GM18873 (cell line): ENCODE results near the gene L3MBTL1.

ENCODE experiments used
- ATAC-seq: cut with Tn5 transposase; IDR thresholded peaks from one replicate; pipeline ENCODE4 v1.9.1; 2021; ENCODE audit warnings: mild to moderate bottlenecking, moderate library complexity, moderate number of reproducible peaks; ENCODE audit not compliant: unreplicated experiment, low FRiP score

The L3MBTL1 gene

GRCh38 chr20:43554369-43554768, 46.9 kb downstream of the L3MBTL1 start:
- ATAC-seq = no peak

DNA sequence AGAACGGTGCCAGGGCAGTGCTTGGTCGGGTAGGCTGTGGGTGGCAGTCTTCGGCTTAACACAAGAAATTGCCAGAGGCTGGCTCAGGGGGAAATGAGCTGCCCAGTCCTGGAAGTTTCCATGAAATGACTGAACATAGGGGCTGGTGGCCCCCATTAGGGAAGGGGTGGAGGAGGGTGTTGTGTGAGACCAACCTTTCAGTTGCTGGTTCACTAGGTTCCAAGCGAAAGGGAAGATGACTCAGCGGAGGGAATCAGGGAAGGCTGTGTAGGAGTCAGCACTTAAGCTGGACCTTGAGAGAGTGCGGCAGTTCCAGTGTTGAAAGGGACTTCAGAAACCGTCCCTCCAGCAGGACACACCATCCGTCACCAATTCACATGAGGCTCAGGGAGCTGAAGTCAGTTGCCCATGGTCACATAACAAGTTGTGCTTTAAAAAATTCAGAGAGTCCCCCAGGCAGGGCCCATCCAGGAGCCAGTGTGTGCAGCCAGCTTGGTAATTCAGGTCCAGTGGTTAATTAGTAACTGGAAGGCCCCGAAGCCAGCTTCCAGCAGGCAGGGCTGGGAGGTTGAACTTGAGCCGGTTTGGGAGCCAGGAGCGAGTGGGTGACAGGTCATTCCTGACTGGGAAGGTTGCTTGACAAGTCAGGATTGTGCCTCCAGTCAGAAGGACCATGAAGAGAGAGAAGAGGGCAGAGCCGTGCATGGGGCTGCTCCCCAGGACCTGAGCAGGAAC, 51.1 kb downstream of the L3MBTL1 start, which contains the start of gene SGK2:
Gene SGK2 (plus strand): TSS at position 616 of the 735 bp plus-strand sequence. CDS start 7,469 bp downstream, outside the sequence.
- no peak for ATAC-seq

DNA sequence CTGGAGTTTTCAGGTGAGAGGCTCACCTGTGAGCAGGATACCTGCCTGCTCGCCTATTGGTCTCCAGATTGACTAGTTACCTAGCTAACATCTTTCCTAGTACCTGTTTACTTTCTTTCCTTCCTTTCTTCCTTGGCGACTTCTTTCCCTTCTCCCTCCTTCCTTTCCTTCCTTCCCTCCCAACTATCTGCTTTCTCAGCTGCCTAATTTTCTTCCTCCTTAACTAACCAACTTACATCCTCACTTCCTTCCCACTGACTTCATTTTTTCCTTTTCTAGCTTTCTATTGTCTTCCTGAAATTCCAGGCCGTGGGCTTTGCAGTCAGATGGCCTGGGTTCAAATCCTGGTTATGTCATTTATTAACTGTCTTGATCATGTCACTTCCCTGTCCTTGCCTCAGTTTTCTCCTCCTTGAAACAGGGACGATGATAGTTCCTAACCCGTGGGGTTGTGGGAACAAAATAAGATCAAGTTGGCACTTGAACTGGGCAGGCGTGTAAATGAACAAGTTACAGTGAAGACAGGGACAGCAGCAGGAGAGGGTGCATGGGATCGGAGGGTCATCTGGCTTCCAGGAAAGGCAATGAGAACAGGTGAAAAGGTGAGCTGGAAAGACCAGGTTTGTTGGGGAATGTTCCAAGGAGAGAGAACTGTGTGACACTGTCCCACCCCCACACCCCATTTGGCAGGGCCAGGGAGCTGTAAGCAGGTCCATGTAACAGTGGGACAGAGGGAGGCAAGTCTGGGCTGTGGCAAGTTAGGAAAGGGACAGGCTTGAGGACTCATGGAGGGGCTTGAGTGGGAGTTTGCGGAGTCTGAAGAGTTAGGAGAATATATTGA, 51.9 kb downstream of the L3MBTL1 start:
- no peak for ATAC-seq

GRCh38 chr20:43560974-43561373, 53.5 kb downstream of the L3MBTL1 start:
- ATAC-seq = no peak

- no peak for ATAC-seq
Measured at GRCh38 chr20:43563429-43563828, 55.9 kb downstream of the L3MBTL1 start.

- no peak for ATAC-seq
Measured at GRCh38 chr20:43563991-43564390, 56.5 kb downstream of the L3MBTL1 start.

DNA sequence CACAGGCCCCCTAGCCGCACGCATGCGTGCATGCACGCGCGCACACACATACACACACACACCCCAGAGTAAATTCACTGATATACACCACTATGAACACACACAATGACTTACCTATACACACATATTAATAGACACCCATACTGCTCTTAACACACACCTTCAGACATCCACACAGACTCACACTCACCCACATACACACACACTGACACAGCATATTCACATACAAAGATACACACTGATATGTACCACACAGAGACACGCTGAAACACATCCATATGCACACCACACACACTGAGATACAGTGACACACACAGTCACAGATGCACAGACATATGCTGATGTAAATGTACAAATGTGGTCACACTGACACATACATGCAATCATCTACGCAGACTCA, 57.0 kb downstream of the L3MBTL1 start:
- no peak for ATAC-seq

DNA sequence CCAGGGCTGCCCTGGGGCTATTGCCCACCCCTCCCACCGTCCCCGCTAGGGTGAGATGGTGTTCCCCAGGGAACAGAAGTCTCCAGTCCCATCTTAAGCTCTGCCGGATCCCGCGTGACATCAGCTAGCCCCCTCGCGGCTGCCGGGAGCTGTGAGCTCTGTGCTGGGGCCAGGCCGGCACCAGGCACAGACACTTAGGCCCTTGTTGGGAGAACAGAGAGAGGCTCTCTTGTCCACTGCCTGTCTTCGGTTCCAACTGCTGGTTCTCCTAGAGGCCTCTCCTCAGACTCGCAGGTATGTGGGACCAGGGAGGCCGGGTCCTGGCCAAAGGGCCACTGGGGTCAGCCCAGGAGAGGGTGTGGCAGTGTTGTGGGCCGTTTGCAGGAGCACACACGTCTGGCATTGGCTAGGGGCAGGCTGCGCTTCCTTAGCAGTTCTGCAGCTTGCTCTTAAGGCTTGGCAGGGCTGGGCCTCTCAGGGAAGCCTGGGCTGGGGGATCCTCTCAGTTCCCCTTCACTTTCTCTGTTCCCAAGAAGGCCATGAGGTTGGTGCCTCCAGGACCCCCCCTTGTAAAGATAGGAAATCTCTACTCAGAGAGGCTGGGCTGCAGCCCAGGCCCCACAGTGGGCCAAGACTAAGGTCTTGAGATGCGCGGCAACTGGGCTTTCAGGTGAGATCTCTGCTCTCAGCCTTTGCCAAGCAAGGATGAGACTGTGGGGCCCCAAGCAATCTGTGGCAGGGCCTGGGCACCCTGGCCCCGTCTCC, 57.7 kb downstream of the L3MBTL1 start:
- no peak for ATAC-seq

GRCh38 chr20:43565758-43566104, 58.2 kb downstream of the L3MBTL1 start:
- ATAC-seq = no peak

GRCh38 chr20:43567477-43567876, 60.0 kb downstream of the L3MBTL1 start:
- no peak for ATAC-seq

DNA sequence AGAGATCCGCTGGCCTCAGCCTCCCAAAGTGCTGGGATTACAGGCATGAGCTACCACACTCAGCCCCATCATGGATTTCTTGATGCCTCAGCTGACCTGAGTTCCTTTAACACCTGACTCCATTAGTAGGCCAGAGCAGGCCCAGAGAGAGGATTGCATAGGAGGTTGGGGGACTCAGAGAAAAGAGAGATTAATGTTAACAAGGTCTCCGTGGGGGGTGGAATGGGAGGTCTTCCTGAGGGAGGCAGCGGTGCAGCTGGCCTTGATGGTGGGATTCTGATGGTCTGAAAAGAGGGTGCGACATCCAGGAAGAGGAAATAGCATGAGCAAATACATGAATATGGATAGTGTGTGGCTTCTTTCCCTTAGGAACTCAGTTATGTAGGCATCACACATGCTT, 61.2 kb downstream of the L3MBTL1 start:
- ATAC-seq = no peak

DNA sequence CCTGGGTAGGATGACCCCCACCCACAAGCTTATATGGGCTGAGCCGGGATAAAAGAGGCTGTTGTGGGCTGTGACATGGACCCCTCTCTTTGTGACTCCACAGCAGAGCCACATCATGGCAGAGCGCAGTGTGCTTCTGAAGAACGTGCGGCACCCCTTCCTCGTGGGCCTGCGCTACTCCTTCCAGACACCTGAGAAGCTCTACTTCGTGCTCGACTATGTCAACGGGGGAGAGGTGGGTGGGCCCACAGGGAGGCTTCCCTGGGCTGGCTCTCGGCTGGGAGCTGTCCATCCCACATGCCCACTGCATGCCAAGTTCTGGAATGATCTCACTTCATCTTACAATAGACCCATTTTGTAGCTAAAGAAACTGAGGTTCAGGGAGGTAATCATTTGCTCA, 61.8 kb downstream of the L3MBTL1 start:
- no peak for ATAC-seq

DNA sequence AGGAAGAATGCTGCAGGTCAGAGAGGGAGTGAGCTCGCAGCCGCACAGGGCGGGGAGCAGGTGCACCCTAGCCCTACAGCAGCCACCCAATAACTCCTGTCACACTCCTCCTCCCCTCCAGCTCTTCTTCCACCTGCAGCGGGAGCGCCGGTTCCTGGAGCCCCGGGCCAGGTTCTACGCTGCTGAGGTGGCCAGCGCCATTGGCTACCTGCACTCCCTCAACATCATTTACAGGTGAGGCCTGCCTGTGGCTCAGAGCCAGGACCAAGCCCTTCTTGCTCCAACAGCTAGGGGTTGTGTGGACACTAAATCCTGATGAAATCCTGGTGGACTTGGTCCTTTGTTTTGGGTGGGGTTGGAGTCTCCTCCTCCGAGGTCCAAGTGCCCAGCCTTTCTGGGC, 63.0 kb downstream of the L3MBTL1 start:
- no peak for ATAC-seq

DNA sequence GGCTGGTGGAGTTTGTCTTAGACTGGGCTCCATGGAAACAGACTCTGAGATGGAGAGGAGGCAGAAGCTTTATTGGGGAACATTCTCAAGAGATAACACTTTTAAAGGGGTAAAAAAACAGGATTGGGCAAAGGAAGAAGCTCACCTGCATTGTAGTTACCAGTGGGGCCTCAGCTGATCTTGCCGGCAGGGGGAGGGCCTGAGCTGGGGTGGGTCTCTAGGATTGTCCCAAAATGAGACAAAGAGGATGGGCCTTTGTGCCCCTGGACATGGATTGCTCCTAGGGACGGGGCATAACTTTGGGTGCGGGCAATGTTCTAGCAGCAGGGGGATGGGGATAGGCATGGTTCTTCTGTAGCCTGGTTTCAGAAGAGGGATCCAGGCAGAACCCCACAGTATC, 63.8 kb downstream of the L3MBTL1 start:
- ATAC-seq = no peak

- no peak for ATAC-seq
Measured at GRCh38 chr20:43571771-43572170, 64.3 kb downstream of the L3MBTL1 start.

GRCh38 chr20:43572891-43573290, 65.4 kb downstream of the L3MBTL1 start:
- no peak for ATAC-seq

GRCh38 chr20:43576108-43576507, 68.6 kb downstream of the L3MBTL1 start:
- no peak for ATAC-seq

GRCh38 chr20:43579861-43580793, 72.6 kb downstream of the L3MBTL1 start:
- ATAC-seq = no peak

DNA sequence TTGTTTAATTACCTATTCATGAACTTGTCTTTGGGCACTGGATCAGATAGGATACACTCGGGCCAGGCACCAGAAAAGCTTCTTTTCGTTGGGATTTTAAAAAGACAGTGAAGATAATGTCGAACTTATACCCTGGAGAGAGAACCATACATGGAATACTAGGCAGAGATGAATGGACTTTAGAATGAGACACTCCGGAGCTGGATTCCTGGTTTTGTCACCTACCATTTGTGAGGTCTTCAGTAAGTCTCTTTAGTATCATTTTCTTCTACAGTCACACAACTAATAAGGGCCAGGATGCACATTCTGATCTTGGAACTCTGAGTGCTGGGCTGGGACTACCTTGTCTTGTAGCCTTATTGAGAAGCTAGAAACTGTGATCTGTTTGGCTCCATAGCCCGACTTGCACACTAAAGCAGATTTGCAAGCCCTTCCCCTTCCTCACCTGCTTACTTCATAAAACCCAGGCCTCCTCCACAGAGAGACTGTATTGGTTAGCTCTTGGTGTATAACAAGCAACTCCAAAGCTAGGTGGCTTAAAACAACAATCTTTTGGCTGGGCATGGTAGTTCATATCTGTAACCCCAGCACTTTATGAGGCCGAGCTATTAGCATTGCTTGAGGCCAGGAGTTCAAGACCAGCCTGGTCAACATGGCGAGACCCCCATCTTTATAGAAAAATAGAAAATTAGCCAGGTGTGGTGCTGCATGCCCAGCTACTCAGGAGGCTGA, 75.8 kb downstream of the L3MBTL1 start:
- no peak for ATAC-seq
